HG02970 (cell line): ENCODE data around the gene GFOD2.
"Not testable (repeated sequence)": the region's sequence is repeated elsewhere in the genome, so short reads cannot be mapped to it uniquely, and the experiment has no call there.

ENCODE experiments used
- ATAC-seq: cut with Tn5 transposase; IDR thresholded peaks from one replicate; pipeline ENCODE4 v1.9.1; 2021; ENCODE audit warnings: mild to moderate bottlenecking, moderate library complexity, moderate number of reproducible peaks; ENCODE audit not compliant: unreplicated experiment, low FRiP score

GFOD2 gene

GRCh38 chr16:67707210-67707609 lies 11.9 kb downstream of the GFOD2 start:
- ATAC-seq = no peak

- ATAC-seq = no peak
These were observed 15.0 kb downstream of the GFOD2 start for GRCh38 chr16:67704110-67704509.

GRCh38 chr16:67703626-67704025 lies 15.5 kb downstream of the GFOD2 start:
- ATAC-seq = no peak

DNA sequence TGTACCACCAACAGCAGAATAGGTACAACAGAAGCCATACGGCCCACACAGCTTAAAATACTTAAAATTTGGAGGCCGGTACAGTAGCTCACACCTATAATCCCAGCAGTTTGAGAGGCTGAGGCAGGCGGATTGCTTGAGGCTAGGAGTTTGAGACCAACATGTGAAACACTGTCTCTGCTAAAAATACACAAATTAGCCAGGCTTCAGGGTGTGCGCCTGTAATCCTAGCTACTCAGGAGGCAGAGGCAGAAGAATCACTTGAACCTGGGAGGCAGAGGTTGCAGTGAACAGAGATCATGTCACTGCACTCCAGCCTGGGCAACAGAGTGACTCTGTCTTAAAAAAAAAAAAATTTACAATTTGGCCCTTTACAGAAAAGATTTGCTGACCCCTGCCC lies 17.0 kb downstream of the GFOD2 start:
- ATAC-seq = no peak

DNA sequence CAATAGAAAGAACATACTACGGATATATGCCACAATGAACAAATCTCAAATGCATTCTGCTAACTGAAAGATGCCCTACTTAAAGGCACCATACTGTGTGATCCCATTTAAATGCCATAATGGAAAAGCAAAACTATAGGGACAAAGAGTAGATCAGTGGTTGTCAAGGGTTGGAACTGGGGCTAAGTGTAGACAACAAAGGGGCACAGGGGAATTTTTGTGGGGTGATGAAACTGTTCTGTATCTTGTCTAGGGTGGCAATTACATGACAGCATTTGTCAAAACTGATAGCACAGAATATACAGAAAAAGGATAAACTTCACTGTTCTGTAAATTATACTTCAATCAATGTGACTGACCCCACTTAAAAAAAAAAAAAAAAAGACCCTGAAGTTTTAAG lies 17.7 kb downstream of the GFOD2 start:
- no peak for ATAC-seq

GRCh38 chr16:67699265-67699664 lies 19.9 kb downstream of the GFOD2 start:
- no peak for ATAC-seq

DNA sequence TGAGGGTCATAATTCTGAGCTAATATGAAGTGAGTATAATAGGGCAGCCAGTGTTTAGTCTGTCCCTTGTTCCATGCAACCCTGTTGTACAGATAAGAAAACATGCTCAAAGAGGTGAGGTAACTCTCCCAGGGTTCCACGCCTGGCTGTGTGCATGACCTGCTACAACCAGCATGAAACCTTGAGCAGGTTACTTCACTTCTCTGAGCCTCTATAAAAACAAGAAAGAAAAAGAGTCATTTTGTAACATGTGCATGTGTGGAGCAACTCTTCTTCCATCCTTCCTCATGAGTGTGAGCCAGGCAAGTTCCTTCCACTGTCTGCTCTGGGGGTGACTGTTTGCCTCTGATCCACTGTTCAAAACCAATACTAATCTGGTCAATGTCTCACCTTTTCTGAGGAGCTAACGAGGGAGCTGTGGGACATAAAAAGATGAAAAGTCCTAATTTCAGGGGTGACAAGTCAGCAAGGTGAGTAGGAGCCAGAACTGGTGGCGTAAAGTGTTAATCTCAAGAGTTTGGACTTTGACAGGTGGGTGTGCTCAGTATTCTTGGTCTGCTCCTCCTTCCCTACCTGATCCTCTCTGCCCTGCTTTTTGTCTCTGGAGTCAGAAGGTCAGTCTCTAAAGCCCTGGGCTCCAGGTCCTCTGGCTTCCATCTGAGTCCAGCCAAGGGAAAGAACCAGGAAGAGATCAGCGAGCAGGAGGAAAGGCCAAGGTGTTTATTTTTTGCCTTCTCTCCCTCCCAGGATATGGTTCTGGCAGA lies 21.5 kb downstream of the GFOD2 start:
- ATAC-seq = no peak

DNA sequence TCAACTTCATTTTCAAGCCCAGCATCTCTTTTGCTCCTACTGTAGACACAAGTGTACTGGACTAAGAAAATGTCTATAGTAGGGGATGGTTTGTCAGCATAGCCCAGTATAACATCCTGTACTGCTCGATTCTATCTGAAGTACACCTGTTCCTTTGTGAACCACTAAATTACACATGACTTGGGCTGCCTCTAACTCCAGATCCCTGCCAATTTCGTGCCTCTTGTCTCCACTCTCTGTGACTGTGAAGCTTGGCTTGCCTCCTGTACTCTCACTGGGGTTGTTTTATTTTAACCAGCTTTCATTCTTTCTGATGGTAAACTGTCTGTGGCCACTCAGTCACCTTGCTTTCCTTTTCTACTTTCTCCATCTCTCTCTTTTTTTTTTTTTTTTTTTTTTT lies 24.5 kb downstream of the GFOD2 start:
- ATAC-seq = no peak

DNA sequence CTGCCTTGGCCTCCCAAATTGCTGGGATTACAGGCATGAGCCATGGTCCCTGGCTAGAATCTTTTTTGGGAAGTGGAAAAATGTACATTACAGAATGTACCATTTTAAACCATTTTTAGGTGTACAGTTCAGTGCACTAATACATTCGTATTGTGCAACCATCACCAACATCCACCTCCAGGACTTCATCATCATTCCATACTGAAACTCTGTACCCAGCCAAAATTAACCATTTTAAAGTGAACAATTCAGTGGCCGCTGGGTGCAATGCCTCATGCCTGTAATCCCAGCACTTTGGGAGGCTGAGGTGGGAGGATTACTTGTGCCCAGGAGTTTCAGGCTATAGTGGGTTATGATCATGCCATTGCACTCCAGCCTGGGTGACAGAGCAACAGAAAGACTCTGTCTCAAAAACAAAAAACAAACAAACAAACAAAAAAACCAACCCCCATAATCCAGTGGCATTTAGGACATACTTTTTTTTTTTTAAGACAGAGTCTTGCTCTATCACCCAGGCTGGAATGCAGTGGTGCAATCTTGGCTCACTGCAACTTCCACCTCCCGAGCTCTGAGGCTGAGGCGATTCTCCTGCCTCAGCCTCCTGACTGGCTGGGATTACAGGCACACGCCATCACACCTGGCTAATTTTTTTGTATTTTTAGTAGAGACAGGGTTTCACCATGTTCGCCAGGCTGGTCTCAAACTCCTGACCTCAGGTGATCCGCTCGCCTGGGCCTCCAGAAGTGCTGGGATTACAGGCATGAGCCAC lies 25.4 kb downstream of the GFOD2 start:
- not testable (repeated sequence) for ATAC-seq

DNA sequence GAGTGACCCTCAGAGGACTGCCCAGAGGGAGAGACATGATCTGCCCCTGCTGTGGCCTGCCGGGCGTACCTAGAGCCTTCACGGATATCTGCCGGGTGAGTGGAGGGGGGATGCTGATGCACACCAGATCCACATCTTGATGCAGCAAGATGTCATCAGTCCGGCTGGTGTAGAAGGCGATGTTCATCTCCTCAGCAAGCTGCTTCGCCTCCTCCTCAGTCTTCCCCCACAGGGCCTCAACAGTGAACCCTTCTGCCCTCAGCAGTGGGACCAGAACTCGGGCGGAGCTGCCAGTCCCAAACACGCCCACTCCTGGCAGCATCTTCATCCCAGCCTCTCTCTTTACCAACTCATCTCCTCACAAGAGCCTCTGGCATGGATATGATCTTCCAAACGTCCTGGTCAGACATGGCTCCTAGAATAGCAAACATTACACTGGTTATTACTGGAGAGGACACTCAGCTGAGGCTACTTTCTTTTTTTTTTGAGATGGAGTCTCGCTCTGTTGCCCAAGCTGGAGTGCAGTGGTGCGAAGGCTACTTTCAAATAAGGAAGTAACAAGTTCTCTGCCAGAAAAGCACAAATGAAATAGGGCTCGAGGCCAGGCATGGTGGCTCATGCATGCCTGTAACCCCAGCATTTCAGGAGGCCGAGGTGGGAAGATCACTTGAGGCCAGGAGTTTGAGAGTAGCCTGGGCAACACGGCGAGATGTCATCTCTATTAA lies 33.6 kb downstream of the GFOD2 start:
- ATAC-seq = no peak

DNA sequence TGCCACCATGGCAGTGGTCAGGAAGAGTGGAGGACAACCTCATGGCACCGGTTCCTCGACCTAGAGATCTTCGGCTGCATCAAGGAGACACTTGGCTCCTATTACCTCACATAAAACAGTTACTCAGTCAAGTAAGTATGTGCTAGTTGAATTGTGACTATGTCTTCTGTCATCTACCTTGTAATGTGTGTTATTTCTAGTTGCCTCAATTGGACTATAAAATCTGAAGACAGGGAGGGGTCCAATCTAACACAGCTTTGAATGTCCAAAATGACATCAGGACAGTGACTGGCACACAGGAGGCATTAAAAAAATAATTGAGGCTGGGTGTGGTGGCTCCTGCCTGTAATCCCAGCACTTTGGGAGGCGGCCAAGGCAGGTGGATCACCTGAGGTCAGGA lies 35.3 kb downstream of the GFOD2 start:
- no peak for ATAC-seq

DNA sequence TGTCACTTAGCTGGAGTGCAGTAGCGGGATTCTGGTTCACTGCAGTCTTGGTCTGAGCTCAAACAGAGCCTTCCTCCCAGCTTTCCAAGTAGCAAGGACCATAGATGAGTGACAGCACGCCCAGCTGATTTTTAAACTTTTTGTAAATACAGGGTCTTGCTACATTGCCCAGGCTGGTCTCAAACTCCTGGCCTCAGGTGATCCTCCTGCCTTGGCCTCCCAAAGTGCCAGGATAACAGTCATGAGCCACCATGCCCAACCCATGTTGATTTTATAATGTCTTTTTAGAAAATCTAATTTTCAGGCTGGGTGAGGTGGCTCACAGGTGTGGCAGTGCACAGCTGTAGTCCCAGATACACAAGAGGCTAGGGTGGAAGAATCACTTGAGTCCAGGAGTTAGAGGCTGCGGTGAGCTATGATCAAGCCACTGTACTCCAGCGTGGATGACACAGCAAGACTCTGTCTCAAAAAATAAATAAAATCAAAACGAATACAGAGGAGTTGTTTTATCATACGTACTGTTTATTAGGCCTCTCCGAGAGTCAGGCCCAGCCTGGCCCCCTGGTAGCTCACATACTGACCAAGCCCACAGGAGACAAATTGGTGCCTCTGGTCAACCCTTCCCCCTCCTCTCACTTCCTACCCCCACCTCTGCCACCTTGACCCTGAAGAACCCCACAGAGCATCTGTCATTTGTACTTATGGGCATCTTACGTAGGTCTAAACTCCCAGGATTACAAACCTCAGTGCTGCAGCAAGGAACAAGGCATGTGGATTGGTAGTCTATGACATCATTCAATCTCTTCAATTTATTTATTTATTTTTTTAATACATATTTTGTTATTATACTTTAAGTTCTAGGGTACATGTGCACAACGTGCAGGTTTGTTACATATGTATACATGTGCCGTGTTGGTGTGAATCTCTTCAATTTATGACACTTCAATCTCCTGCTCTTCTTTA lies 38.9 kb downstream of the GFOD2 start:
- no peak for ATAC-seq

DNA sequence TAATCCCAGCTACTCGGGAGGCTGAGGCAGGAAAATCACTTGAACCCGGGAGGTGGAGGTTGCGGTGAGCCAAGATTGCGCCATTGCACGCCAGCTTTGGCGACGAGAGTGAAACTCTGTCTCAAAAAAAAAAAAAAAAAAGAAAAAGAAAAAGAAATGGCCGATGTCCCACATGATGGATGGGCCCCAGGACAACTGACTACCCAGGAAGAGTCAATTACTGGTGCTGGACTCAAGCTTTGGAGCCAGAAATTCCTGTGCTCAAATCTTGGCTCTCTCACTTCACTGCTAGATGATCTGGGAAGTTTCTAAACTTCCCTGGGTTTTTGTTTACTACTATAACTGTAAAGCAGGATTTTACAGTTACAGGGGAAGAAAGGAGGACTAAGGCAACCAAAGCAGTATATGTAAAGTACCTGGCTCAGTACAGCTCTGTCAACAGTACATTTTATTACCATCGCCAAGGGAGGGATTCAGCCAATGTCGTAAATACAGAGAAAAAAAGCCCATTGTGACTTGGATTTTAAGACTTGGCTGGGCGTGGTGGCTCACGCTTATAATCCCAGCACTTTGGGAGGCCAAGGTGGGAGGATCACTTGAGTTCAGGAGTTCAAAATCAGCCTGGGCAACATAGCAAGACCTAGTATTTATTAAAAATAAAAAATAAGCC lies 40.6 kb downstream of the GFOD2 start:
- no peak for ATAC-seq

GRCh38 chr16:67677712-67678111 lies 41.4 kb downstream of the GFOD2 start:
- ATAC-seq = no peak

- ATAC-seq = no peak
These were observed 42.2 kb downstream of the GFOD2 start for GRCh38 chr16:67676939-67677338.

DNA sequence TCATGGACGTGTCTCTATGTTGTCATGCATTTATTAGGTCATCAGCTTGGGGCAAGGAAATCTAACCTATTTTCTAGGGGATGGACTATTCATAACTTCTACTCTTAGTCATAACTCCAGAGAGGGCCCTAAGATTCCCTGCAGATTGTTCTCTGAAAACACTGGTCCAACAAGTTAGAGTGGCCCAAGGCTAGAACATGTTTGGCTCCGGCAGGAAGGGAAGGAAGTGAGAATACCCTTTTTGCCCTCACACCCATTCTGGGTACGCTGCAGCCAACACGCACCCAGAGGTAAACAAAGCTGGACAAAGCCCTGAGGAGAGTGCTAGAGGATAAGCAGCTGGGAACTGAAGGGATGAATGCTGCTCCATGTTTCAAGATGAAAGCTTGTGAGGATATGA lies 42.6 kb downstream of the GFOD2 start:
- ATAC-seq = no peak

DNA sequence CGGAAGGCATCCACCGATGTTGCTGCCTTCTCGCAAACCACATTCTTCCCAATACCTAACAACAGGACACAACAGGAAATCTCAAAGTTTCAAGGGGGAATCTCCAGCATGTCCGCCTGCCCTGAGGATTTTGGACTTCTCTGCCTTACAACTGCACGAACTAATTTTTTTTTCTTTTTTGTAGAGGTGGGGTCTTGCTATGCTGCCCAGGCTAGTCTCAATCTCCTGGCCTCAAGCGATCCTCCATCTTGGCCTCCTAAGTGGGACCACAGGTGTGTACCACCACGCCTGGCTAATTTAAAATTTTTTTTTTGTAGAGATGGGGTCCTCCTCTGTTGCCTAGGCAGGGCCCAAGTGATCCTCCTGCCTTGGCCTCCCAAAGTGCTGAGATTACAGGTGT lies 43.1 kb downstream of the GFOD2 start:
- no peak for ATAC-seq

DNA sequence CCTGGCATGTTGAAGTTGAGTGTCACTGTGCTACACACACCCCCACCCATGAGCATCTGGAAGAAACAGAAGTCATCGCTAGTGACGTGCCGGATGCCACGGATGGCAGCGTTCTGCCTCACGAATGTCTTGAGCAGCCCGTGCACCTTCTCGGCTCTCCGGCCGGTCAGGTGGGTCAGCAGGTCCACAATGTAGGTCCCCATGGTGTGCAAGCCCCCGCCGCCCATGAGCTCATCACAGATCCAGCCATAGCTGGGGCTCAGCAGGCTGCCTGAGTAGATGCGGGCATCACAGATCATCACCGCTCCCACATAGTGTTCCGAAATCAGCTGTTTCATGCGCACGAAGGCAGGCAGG lies 43.6 kb downstream of the GFOD2 start:
- ATAC-seq = no peak

GRCh38 chr16:67674851-67675578 lies 44.1 kb downstream of the GFOD2 start:
- ATAC-seq = no peak
